HEK293 (cell line): ENCODE measurements around the gene YIPF1.

Experiments
- TRIM28 ChIP-seq: IDR thresholded peaks from 2 replicates; pipeline ENCODE4 v1.6.1; 2011; ENCODE audit warnings: low read length, control low read depth, borderline replicate concordance
- ZBTB17 ChIP-seq: fragments of 450-650 bp; formaldehyde crosslinking; IDR thresholded peaks from 2 replicates; pipeline ENCODE4 v1.5.1; 2016; ENCODE audit warnings: missing biosample characterization, missing genetic modification characterization
- ZNF140 ChIP-seq: fragments of 450-650 bp; formaldehyde crosslinking; IDR thresholded peaks from 2 replicates; pipeline ENCODE4 v1.5.1; 2016; ENCODE audit warnings: missing biosample characterization, missing genetic modification characterization
- ZNF292 ChIP-seq: fragments of 450-650 bp; formaldehyde crosslinking; IDR thresholded peaks from 2 replicates; pipeline ENCODE4 v1.5.1; 2016; ENCODE audit warnings: low read depth, missing biosample characterization, missing genetic modification characterization, borderline replicate concordance
- TF ChIP-seq, protein P1 (sequence below): fragments of 450-650 bp; formaldehyde crosslinking; IDR thresholded peaks from 2 replicates; pipeline ENCODE4 v1.5.1; 2016; ENCODE audit warnings: missing biosample characterization, missing genetic modification characterization
- TF ChIP-seq, protein P2 (sequence below): fragments of 450-650 bp; formaldehyde crosslinking; IDR thresholded peaks from 2 replicates; pipeline ENCODE4 v1.5.1; 2017; ENCODE audit warnings: missing biosample characterization, missing genetic modification characterization
- TF ChIP-seq, protein P3 (sequence below): fragments of 450-650 bp; formaldehyde crosslinking; IDR thresholded peaks from 2 replicates; pipeline ENCODE4 v1.5.1; 2016; ENCODE audit warnings: missing biosample characterization, missing genetic modification characterization
- TF ChIP-seq, protein P4 (sequence below): fragments of 450-650 bp; formaldehyde crosslinking; IDR thresholded peaks from 2 replicates; pipeline ENCODE4 v1.5.1; 2016; ENCODE audit warnings: missing biosample characterization, missing genetic modification characterization
- TF ChIP-seq, protein P5 (sequence below): fragments of 450-650 bp; formaldehyde crosslinking; IDR thresholded peaks from 2 replicates; pipeline ENCODE4 v1.5.1; 2016; ENCODE audit warnings: missing biosample characterization, missing genetic modification characterization

DNA sequence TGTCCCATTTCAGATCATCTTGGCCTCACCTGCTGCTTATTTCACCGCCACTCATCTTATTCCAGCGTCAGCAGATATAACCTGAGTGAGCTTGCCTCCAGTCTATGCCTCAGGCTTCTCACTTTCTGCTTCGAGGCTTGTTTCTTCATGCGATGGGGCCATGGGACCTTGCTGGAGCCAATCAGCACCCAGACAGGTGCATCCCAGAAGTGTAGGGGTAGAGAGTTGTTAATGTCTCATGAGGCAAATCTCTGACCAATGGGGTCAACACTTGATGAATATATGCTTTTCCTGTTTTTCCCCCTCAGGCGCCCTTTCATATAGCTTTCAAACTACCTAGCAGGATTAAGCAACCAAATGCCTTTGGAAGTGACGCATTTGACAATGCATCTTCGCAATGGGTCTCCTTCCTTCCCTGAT, 935 bp upstream of the YIPF1 start:
- TF ChIP-seq, protein P1, sequence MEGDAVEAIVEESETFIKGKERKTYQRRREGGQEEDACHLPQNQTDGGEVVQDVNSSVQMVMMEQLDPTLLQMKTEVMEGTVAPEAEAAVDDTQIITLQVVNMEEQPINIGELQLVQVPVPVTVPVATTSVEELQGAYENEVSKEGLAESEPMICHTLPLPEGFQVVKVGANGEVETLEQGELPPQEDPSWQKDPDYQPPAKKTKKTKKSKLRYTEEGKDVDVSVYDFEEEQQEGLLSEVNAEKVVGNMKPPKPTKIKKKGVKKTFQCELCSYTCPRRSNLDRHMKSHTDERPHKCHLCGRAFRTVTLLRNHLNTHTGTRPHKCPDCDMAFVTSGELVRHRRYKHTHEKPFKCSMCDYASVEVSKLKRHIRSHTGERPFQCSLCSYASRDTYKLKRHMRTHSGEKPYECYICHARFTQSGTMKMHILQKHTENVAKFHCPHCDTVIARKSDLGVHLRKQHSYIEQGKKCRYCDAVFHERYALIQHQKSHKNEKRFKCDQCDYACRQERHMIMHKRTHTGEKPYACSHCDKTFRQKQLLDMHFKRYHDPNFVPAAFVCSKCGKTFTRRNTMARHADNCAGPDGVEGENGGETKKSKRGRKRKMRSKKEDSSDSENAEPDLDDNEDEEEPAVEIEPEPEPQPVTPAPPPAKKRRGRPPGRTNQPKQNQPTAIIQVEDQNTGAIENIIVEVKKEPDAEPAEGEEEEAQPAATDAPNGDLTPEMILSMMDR (tag by site-specific recombination) = no peak
- TF ChIP-seq ZBTB17 (tag by site-specific recombination) = no peak
- TF ChIP-seq, protein P2, sequence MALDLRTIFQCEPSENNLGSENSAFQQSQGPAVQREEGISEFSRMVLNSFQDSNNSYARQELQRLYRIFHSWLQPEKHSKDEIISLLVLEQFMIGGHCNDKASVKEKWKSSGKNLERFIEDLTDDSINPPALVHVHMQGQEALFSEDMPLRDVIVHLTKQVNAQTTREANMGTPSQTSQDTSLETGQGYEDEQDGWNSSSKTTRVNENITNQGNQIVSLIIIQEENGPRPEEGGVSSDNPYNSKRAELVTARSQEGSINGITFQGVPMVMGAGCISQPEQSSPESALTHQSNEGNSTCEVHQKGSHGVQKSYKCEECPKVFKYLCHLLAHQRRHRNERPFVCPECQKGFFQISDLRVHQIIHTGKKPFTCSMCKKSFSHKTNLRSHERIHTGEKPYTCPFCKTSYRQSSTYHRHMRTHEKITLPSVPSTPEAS = no peak
- TF ChIP-seq, protein P3, sequence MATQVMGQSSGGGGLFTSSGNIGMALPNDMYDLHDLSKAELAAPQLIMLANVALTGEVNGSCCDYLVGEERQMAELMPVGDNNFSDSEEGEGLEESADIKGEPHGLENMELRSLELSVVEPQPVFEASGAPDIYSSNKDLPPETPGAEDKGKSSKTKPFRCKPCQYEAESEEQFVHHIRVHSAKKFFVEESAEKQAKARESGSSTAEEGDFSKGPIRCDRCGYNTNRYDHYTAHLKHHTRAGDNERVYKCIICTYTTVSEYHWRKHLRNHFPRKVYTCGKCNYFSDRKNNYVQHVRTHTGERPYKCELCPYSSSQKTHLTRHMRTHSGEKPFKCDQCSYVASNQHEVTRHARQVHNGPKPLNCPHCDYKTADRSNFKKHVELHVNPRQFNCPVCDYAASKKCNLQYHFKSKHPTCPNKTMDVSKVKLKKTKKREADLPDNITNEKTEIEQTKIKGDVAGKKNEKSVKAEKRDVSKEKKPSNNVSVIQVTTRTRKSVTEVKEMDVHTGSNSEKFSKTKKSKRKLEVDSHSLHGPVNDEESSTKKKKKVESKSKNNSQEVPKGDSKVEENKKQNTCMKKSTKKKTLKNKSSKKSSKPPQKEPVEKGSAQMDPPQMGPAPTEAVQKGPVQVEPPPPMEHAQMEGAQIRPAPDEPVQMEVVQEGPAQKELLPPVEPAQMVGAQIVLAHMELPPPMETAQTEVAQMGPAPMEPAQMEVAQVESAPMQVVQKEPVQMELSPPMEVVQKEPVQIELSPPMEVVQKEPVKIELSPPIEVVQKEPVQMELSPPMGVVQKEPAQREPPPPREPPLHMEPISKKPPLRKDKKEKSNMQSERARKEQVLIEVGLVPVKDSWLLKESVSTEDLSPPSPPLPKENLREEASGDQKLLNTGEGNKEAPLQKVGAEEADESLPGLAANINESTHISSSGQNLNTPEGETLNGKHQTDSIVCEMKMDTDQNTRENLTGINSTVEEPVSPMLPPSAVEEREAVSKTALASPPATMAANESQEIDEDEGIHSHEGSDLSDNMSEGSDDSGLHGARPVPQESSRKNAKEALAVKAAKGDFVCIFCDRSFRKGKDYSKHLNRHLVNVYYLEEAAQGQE (tag by site-specific recombination) = no peak
- TF ChIP-seq, protein P4, sequence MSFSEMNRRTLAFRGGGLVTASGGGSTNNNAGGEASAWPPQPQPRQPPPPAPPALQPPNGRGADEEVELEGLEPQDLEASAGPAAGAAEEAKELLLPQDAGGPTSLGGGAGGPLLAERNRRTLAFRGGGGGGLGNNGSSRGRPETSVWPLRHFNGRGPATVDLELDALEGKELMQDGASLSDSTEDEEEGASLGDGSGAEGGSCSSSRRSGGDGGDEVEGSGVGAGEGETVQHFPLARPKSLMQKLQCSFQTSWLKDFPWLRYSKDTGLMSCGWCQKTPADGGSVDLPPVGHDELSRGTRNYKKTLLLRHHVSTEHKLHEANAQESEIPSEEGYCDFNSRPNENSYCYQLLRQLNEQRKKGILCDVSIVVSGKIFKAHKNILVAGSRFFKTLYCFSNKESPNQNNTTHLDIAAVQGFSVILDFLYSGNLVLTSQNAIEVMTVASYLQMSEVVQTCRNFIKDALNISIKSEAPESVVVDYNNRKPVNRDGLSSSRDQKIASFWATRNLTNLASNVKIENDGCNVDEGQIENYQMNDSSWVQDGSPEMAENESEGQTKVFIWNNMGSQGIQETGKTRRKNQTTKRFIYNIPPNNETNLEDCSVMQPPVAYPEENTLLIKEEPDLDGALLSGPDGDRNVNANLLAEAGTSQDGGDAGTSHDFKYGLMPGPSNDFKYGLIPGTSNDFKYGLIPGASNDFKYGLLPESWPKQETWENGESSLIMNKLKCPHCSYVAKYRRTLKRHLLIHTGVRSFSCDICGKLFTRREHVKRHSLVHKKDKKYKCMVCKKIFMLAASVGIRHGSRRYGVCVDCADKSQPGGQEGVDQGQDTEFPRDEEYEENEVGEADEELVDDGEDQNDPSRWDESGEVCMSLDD (tag by site-specific recombination) = no peak
- TF ChIP-seq ZNF292 (tag by site-specific recombination) = no peak
- TF ChIP-seq, protein P5, sequence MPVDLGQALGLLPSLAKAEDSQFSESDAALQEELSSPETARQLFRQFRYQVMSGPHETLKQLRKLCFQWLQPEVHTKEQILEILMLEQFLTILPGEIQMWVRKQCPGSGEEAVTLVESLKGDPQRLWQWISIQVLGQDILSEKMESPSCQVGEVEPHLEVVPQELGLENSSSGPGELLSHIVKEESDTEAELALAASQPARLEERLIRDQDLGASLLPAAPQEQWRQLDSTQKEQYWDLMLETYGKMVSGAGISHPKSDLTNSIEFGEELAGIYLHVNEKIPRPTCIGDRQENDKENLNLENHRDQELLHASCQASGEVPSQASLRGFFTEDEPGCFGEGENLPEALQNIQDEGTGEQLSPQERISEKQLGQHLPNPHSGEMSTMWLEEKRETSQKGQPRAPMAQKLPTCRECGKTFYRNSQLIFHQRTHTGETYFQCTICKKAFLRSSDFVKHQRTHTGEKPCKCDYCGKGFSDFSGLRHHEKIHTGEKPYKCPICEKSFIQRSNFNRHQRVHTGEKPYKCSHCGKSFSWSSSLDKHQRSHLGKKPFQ (tag by site-specific recombination) = no peak
- no peak for TF ChIP-seq TRIM28
- no peak for TF ChIP-seq ZNF140
